HEK293 (cell line): ENCODE measurements around the gene CACNA2D3.

ENCODE experiments used
- CTCF ChIA-PET: fragments of 350-600 bp; formaldehyde crosslinking; extraction: SDS; loops from one replicate; lab custom pipeline; 2021; ENCODE audit warnings: antibody characterized with exemption; lab: Yijun Ruan, JAX
- POLR2A ChIA-PET: fragments of 300-600 bp; formaldehyde crosslinking; extraction: SDS; loops from one replicate; lab custom pipeline; 2020; ENCODE audit warnings: antibody characterized with exemption, inconsistent platforms; lab: Yijun Ruan, JAX
- H3K27ac ChIP-seq: fragments of 200-500 bp; sonication (Bioruptor generic); 2 replicates; pipeline ENCODE4 v1.5.1; 2014; ENCODE audit warnings: low read depth, low read length, control low read depth, inconsistent platforms; ENCODE audit errors: extremely low read depth
- H3K36me3 ChIP-seq, 2 experiments: fragments of 200-500 bp in 1 of 2; sonication (Bioruptor generic) in 1 of 2; 1 replicate in 1 of 2; 2 replicates in 1 of 2; pipeline ENCODE4 v1.5.1; 2014 to 2017; ENCODE audit warnings: inconsistent platforms in 2 of 2, low read length in 2 of 2; ENCODE audit not compliant: control insufficient read depth in 2 of 2, insufficient read depth in 1 of 2
- H3K4me1 ChIP-seq: fragments of 200-500 bp; sonication (Bioruptor generic); 2 replicates; pipeline ENCODE4 v1.5.1; 2014; ENCODE audit warnings: mild to moderate bottlenecking, low read length, inconsistent platforms; ENCODE audit not compliant: control insufficient read depth, insufficient read depth
- H3K4me3 ChIP-seq: 2 replicates; pipeline ENCODE4 v1.5.1; 2011; ENCODE audit warnings: low read depth, mild to moderate bottlenecking, control low read depth, low read length, moderate library complexity
- H3K9me3 ChIP-seq: fragments of 200-500 bp; sonication (Bioruptor generic); 2 replicates; pipeline ENCODE4 v1.5.1; 2014; ENCODE audit warnings: low read depth, low read length, inconsistent platforms; ENCODE audit not compliant: control insufficient read depth, insufficient read depth
- GLIS1 ChIP-seq: fragments of 450-650 bp; formaldehyde crosslinking; IDR thresholded peaks from 2 replicates; pipeline ENCODE4 v1.5.1; 2016; ENCODE audit warnings: missing biosample characterization, missing genetic modification characterization
- HIC1 ChIP-seq: fragments of 450-650 bp; formaldehyde crosslinking; IDR thresholded peaks from 2 replicates; pipeline ENCODE4 v1.5.1; 2016; ENCODE audit warnings: missing biosample characterization, missing genetic modification characterization
- HOXC10 ChIP-seq: sonication (generic); formaldehyde crosslinking; IDR thresholded peaks from 2 replicates; pipeline ENCODE4 v1.8.1; 2023; ENCODE audit warnings: mild to moderate bottlenecking, missing genetic modification reagents
- INSM2 ChIP-seq: fragments of 450-650 bp; formaldehyde crosslinking; IDR thresholded peaks from 2 replicates; pipeline ENCODE4 v1.5.1; 2016; ENCODE audit warnings: missing biosample characterization, missing genetic modification characterization
- KLF8 ChIP-seq: fragments of 450-650 bp; formaldehyde crosslinking; IDR thresholded peaks from 2 replicates; pipeline ENCODE4 v1.5.1; 2016; ENCODE audit warnings: missing biosample characterization, missing genetic modification characterization
- PRDM10 ChIP-seq: fragments of 450-650 bp; formaldehyde crosslinking; IDR thresholded peaks from 2 replicates; pipeline ENCODE4 v1.5.1; 2016; ENCODE audit warnings: missing biosample characterization, missing genetic modification characterization
- ZBTB8A ChIP-seq: fragments of 450-650 bp; formaldehyde crosslinking; IDR thresholded peaks from 2 replicates; pipeline ENCODE4 v1.5.1; 2016; ENCODE audit warnings: missing biosample characterization, missing genetic modification characterization
- ZFP41 ChIP-seq: fragments of 450-650 bp; formaldehyde crosslinking; IDR thresholded peaks from 2 replicates; pipeline ENCODE4 v1.5.1; 2016; ENCODE audit warnings: missing biosample characterization, missing genetic modification characterization, borderline replicate concordance
- ZNF214 ChIP-seq: fragments of 450-650 bp; formaldehyde crosslinking; IDR thresholded peaks from 2 replicates; pipeline ENCODE4 v1.5.1; 2017; ENCODE audit warnings: missing biosample characterization, mild to moderate bottlenecking, missing genetic modification characterization, borderline replicate concordance
- ZNF350 ChIP-seq: fragments of 450-650 bp; formaldehyde crosslinking; IDR thresholded peaks from 2 replicates; pipeline ENCODE4 v1.5.0; 2017; ENCODE audit warnings: missing biosample characterization, mild to moderate bottlenecking, missing genetic modification characterization
- ZNF404 ChIP-seq: fragments of 450-650 bp; formaldehyde crosslinking; IDR thresholded peaks from 2 replicates; pipeline ENCODE4 v1.5.1; 2017; ENCODE audit warnings: missing biosample characterization, missing genetic modification characterization
- ZNF518A ChIP-seq: fragments of 450-650 bp; formaldehyde crosslinking; conservative IDR thresholded peaks from 2 replicates; pipeline ENCODE4 v1.5.1; 2016; ENCODE audit warnings: low read depth, missing biosample characterization, missing genetic modification characterization
- ZNF530 ChIP-seq: fragments of 450-650 bp; formaldehyde crosslinking; IDR thresholded peaks from 2 replicates; pipeline ENCODE4 v1.5.1; 2016; ENCODE audit warnings: low read depth, missing biosample characterization, missing genetic modification characterization
- ZSCAN23 ChIP-seq: fragments of 450-650 bp; formaldehyde crosslinking; IDR thresholded peaks from 2 replicates; pipeline ENCODE4 v1.5.1; 2016; ENCODE audit warnings: missing biosample characterization, missing genetic modification characterization

Gene CACNA2D3

GRCh38 chr3:55017876-55018275 is 895.5 kb downstream of the CACNA2D3 start (continued):
- TF ChIP-seq HIC1 (tag by site-specific recombination) (no peak), ZNF518A (tag by site-specific recombination) (no peak), ZFP41 (tag by site-specific recombination) (no peak), KLF8 (tag by site-specific recombination) (no peak), ZNF404 (tag by site-specific recombination) (no peak), ZBTB8A (tag by site-specific recombination) (no peak), HOXC10 (no peak), ZNF530 (tag by site-specific recombination) (no peak)

GRCh38 chr3:55030938-55031337 is 908.6 kb downstream of the CACNA2D3 start:
- Histone ChIP-seq H3K27ac (no peak overlapping the region), H3K9me3 (no peaks in the 10 kb centered on the region), H3K4me3 (no peak overlapping the region), H3K36me3 (no peaks in the 10 kb centered on the region), H3K4me1 (no peaks in the 10 kb centered on the region)
- POLR2A ChIA-PET, result no interaction called here
- TF ChIP-seq ZNF214 (tag by site-specific recombination) (no peak), INSM2 (tag by site-specific recombination) (no peak), ZSCAN23 (tag by site-specific recombination) (no peak), PRDM10 (tag by site-specific recombination) (no peak), GLIS1 (tag by site-specific recombination) (no peak), ZNF350 (tag by site-specific recombination) (no peak)
- CTCF ChIA-PET, result interaction anchor here (0.6 kb wide), 1 partner anchor 9 kb away, joined by 3 read pairs; no protein-coding TSS in a partner anchor
